Neural crest cell (in vitro differentiated cells): ENCODE results near the gene FAM50B. TPM values are rescaled to one million over a fixed set of nuclear protein-coding genes. Genes with fewer than 3 reads are reported as not detected.

Experiments used
- DNase-seq: peaks from one replicate; pipeline ENCODE4 v3.0.0; 2021; ENCODE audit warnings: low read depth, mixed read lengths, low spot score
- H3K27ac Mint-ChIP-seq: one replicate; pipeline ENCODE4 v1.8.0; 2021; ENCODE audit warnings: mild to moderate bottlenecking, mixed read lengths; ENCODE audit not compliant: unreplicated experiment
- H3K27me3 Mint-ChIP-seq: 2 replicates; pipeline ENCODE4 v1.8.0; 2021; ENCODE audit warnings: low read depth, mild to moderate bottlenecking, mixed read lengths
- H3K36me3 Mint-ChIP-seq: 2 replicates; pipeline ENCODE4 v1.8.0; 2021; ENCODE audit warnings: low read depth, mild to moderate bottlenecking, mixed read lengths
- H3K4me1 Mint-ChIP-seq: 2 replicates; pipeline ENCODE4 v1.8.0; 2021; ENCODE audit warnings: mixed read lengths
- H3K4me3 Mint-ChIP-seq: one replicate; pipeline ENCODE4 v1.8.0; 2021; ENCODE audit warnings: mild to moderate bottlenecking, mixed read lengths
- H3K9me3 Mint-ChIP-seq: 2 replicates; pipeline ENCODE4 v1.8.0; 2021; ENCODE audit warnings: mixed read lengths
- CTCF ChIP-seq: fragments of 200-600 bp; sonication (generic); conservative IDR thresholded peaks from 2 replicates; pipeline ENCODE4 v1.5.0; 2021; ENCODE audit warnings: antibody characterized with exemption, mild to moderate bottlenecking
- total RNA-seq: library from RNA; stranded (reverse); gene quantifications from 2 replicates; pipeline ENCODE4 v1.2.1, GENCODE V29; 2021

Gene FAM50B
- total RNA-seq, 1 donor from 2014 or later: 2.9 TPM

- no peak for TF ChIP-seq CTCF
- Mint-ChIP-seq H3K9me3 (no peaks in the 10 kb centered on the region), H3K4me1 (peaks cover 4% of the 10 kb centered on the region), H3K27ac (no peak overlapping the region), H3K27me3 (no peaks in the 10 kb centered on the region), H3K36me3 (no peaks in the 10 kb centered on the region), H3K4me3 (no peak overlapping the region)
- DNase-seq: no peak
Observed at GRCh38 chr6:3867641-3868502, 18.7 kb downstream of the FAM50B start.

DNA sequence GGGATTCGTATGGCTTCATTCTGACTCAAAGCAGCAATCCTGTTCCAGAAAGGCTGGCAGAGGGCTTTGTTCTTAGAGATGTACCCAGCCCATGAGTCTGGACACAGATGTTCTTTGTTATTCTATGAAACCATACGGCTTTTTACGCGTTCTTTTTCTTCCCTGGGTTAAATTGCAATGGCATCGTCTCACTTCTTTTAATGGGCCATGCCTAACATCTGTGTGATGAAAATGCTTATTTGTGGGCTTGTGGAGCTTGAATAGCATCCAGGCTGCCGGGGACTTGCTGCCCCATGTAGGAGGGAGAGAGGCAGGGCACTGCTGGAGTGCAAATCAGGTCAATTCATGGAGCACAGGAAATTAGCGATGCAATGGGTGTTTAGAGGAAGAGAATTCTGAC lies 19.4 kb downstream of the FAM50B start:
- peaks cover 4% of the 10 kb centered on the region for H3K4me1 Mint-ChIP-seq
- no peak for TF ChIP-seq CTCF
- no peak overlapping the region for H3K4me3 Mint-ChIP-seq

GRCh38 chr6:3869284-3869631 lies 20.1 kb downstream of the FAM50B start:
- H3K27ac Mint-ChIP-seq: no peak overlapping the region
- H3K36me3 Mint-ChIP-seq: no peaks in the 10 kb centered on the region
- no peaks in the 10 kb centered on the region for H3K27me3 Mint-ChIP-seq
- no peak for DNase-seq
- no peak for TF ChIP-seq CTCF
- no peak overlapping the region for H3K4me3 Mint-ChIP-seq
- peaks cover 4% of the 10 kb centered on the region for H3K4me1 Mint-ChIP-seq
- H3K9me3 Mint-ChIP-seq: no peaks in the 10 kb centered on the region

More for the DNA sequence above, 19.4 kb downstream of the FAM50B start:
- DNase-seq: no peak
- Mint-ChIP-seq H3K36me3 (no peaks in the 10 kb centered on the region), H3K27ac (no peak overlapping the region), H3K9me3 (no peaks in the 10 kb centered on the region), H3K27me3 (no peaks in the 10 kb centered on the region)

DNA sequence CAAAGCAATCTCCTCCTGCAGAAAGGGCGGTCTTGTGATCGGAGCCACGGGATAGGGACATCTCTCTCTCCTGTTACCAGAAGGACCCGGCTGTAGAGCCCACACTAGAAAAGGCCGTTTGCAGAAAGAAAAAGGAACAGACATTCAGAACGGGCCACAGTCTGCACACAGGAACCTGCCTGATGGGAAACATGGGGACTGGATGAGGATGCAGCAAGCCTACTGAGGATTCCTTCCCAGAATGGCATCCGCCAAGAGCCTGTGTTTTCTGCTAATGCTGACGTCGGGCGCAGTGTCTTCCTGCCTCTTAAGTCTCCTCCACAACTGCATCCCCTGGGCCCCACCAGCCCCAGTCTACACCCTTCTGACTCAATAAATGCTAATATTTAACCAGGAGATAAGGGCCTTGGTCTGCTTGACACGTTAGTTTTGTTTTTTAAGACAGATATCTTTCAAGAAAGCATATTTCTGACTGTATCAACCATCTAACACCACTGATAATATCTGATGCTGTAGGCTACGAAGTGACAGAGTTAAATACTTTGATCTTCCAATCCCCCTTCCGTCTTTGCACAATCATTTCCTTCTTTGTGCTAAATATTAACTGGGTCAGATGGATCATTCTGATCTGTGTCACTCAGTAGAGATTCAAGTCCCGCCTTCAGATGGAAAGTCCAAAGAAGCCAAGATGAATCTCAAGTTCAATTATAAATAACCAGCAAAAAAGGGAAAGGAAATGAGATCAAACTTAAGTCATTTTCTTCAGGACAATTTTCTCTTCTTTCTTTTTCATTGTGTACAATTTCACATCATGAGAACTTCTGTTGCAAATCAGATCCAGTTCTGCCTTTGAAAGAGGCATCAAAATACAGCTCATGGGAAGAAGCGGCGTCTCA lies 20.7 kb downstream of the FAM50B start:
- H3K36me3 Mint-ChIP-seq: no peaks in the 10 kb centered on the region

More for the DNA sequence above, 20.7 kb downstream of the FAM50B start:
- H3K27me3 Mint-ChIP-seq: no peaks in the 10 kb centered on the region
- H3K4me1 Mint-ChIP-seq: peaks cover 4% of the 10 kb centered on the region
- no peak overlapping the region for H3K27ac Mint-ChIP-seq
- no peak overlapping the region for H3K4me3 Mint-ChIP-seq
- H3K9me3 Mint-ChIP-seq: no peaks in the 10 kb centered on the region
- no peak for TF ChIP-seq CTCF
- DNase-seq: no peak
